HepG2 (cell line): ENCODE measurements around the gene NRL. TPM values are rescaled to one million over a fixed set of nuclear protein-coding genes. Genes with fewer than 3 reads are reported as not detected.

Experiments
- GABPA ChIP-seq, 2 experiments: IDR thresholded peaks; 2 replicates each; pipeline ENCODE4 v1.6.1; 2011 to 2016; ENCODE audit warnings: low read depth in 2 of 2, low read length in 1 of 2, missing biosample characterization in 1 of 2, missing genetic modification characterization in 1 of 2
- KMT2A ChIP-seq: sonication (generic); formaldehyde crosslinking; IDR thresholded peaks from 2 replicates; pipeline ENCODE4 v1.4.0; 2020; ENCODE audit warnings: missing genetic modification reagents
- MBD4 ChIP-seq: IDR thresholded peaks from 2 replicates; pipeline ENCODE4 v1.6.1; 2012; ENCODE audit warnings: low read length, inconsistent platforms, borderline replicate concordance
- MZF1 ChIP-seq: sonication (generic); formaldehyde crosslinking; IDR thresholded peaks from 2 replicates; pipeline ENCODE4 v1.8.1; 2023; ENCODE audit warnings: mild to moderate bottlenecking, missing genetic modification reagents, borderline replicate concordance
- SP5 ChIP-seq: IDR thresholded peaks from 2 replicates; pipeline ENCODE4 v1.6.1; 2016; ENCODE audit warnings: low read depth, borderline replicate concordance
- TRIM24 ChIP-seq: sonication (generic); formaldehyde crosslinking; IDR thresholded peaks from 2 replicates; pipeline ENCODE4 v1.8.0; 2022; ENCODE audit warnings: mild to moderate bottlenecking, missing genetic modification reagents
- polyA plus RNA-seq, 8 experiments: library from polyadenylated mRNA; depleted of rRNA in 3 of 8; stranded (reverse) in 7 of 8; unstranded in 1 of 8; fragments of >200 nt; fragmentation: Illumina TruSeq in 4 of 8; extraction: Trizol in 4 of 8; gene quantifications; 2 replicates each; pipeline versions ENCODE4 v1.2.1 to v1.2.3, GENCODE V29; 2011 to 2016; ENCODE audit warnings: low read depth in 4 of 8, missing spikeins in 1 of 8, mixed read lengths in 1 of 8; ENCODE audit not compliant: insufficient read depth in 1 of 8
- total RNA-seq, 5 experiments: library from RNA; depleted of rRNA; stranded (reverse); fragments of >200 nt; fragmentation: Illumina TruSeq; extraction: Trizol; gene quantifications; 2 replicates each; pipeline ENCODE4 v1.2.3, GENCODE V29; 2016; ENCODE audit warnings: low read depth in 1 of 5
- TF ChIP-seq, protein P1 (sequence below), 2 experiments: fragments of 450-650 bp in 1 of 2; sonication (generic) in 1 of 2; formaldehyde crosslinking in 1 of 2; IDR thresholded peaks; 2 replicates each; pipeline versions ENCODE4 v1.6.1 to v1.8.0; 2016 to 2022; ENCODE audit warnings: antibody characterized with exemption in 1 of 2, mild to moderate bottlenecking in 1 of 2, missing genetic modification reagents in 1 of 2
- TF ChIP-seq, protein P2 (sequence below): sonication (generic); formaldehyde crosslinking; IDR thresholded peaks from 2 replicates; pipeline ENCODE4; 2020; ENCODE audit warnings: missing genetic modification reagents, mild to moderate bottlenecking, borderline replicate concordance
- TF ChIP-seq, protein P3 (sequence below): sonication (generic); formaldehyde crosslinking; IDR thresholded peaks from 2 replicates; pipeline ENCODE4 v1.5.1; 2020; ENCODE audit warnings: missing genetic modification reagents, mild to moderate bottlenecking, borderline replicate concordance
- TF ChIP-seq, protein P4 (sequence below): sonication (generic); formaldehyde crosslinking; IDR thresholded peaks from 2 replicates; pipeline ENCODE4 v1.8.1; 2023; ENCODE audit warnings: mild to moderate bottlenecking, missing genetic modification reagents

The NRL gene
- total and polyA plus RNA-seq, 2 of the 13 experiments (the other 11 are each of a cell fraction or from before 2014, with no cell fraction given): 2.5 to 4.7 TPM

DNA sequence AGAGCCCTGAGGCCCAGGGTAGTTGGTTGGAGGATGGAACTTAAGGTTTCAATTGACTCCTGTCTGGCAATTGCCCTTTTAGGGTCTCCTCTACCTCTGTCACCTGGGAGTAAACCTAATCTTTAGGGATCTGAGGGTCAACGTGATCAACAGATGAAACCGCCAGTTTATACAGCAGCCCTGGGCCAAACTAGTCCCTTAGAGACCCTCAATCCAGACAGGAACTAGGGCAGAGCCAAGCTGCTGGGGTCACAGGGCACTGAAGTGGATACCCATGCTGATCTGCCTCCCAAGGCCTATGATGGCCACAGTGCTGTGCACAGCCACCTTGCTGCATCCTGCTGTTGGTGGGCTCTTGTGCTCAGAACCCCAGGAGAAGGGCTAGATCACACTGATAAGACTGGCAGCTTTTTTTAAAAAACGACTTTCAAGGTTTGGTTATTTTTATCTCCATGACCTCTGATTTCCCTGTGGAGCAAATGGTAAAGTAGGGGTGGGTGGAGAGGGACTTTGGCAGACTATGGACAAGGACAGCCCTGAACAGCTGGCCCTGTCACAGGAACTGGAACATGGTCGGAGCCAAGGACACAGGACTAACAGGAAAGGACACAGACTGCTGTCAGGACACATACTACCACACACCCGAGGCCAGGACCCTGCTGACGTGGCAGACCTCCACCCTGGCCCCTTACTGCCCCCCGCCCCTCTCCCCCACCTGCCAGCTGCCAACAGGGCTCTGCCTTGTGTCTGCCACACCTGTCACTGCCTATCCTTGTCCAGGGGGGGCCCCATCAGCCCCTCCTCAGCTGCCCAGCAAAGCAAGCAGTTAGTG is 16.2 kb upstream of the NRL start (continued):
- TF ChIP-seq, protein P1, sequence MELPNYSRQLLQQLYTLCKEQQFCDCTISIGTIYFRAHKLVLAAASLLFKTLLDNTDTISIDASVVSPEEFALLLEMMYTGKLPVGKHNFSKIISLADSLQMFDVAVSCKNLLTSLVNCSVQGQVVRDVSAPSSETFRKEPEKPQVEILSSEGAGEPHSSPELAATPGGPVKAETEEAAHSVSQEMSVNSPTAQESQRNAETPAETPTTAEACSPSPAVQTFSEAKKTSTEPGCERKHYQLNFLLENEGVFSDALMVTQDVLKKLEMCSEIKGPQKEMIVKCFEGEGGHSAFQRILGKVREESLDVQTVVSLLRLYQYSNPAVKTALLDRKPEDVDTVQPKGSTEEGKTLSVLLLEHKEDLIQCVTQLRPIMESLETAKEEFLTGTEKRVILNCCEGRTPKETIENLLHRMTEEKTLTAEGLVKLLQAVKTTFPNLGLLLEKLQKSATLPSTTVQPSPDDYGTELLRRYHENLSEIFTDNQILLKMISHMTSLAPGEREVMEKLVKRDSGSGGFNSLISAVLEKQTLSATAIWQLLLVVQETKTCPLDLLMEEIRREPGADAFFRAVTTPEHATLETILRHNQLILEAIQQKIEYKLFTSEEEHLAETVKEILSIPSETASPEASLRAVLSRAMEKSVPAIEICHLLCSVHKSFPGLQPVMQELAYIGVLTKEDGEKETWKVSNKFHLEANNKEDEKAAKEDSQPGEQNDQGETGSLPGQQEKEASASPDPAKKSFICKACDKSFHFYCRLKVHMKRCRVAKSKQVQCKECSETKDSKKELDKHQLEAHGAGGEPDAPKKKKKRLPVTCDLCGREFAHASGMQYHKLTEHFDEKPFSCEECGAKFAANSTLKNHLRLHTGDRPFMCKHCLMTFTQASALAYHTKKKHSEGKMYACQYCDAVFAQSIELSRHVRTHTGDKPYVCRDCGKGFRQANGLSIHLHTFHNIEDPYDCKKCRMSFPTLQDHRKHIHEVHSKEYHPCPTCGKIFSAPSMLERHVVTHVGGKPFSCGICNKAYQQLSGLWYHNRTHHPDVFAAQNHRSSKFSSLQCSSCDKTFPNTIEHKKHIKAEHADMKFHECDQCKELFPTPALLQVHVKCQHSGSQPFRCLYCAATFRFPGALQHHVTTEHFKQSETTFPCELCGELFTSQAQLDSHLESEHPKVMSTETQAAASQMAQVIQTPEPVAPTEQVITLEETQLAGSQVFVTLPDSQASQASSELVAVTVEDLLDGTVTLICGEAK (IDR thresholded peaks at IDR 0.05): no peak
- TF ChIP-seq, protein P1 (CRISPR knock-in tag; IDR thresholded peaks at IDR 0.05): 0 out of 2 replicates have a peak, but pooled peaks have one; percentile 36
- TF ChIP-seq, protein P2, sequence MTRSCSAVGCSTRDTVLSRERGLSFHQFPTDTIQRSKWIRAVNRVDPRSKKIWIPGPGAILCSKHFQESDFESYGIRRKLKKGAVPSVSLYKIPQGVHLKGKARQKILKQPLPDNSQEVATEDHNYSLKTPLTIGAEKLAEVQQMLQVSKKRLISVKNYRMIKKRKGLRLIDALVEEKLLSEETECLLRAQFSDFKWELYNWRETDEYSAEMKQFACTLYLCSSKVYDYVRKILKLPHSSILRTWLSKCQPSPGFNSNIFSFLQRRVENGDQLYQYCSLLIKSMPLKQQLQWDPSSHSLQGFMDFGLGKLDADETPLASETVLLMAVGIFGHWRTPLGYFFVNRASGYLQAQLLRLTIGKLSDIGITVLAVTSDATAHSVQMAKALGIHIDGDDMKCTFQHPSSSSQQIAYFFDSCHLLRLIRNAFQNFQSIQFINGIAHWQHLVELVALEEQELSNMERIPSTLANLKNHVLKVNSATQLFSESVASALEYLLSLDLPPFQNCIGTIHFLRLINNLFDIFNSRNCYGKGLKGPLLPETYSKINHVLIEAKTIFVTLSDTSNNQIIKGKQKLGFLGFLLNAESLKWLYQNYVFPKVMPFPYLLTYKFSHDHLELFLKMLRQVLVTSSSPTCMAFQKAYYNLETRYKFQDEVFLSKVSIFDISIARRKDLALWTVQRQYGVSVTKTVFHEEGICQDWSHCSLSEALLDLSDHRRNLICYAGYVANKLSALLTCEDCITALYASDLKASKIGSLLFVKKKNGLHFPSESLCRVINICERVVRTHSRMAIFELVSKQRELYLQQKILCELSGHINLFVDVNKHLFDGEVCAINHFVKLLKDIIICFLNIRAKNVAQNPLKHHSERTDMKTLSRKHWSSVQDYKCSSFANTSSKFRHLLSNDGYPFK (CRISPR knock-in tag): peak; percentile 74
- TF ChIP-seq KMT2A (CRISPR knock-in tag) (no peak), MZF1 (CRISPR knock-in tag) (no peak; the same call in none of the 2 replicates), TRIM24 (CRISPR knock-in tag) (no peak), SP5 (CRISPR knock-in tag) (peak; percentile 46; the same call in 1 of the 2 replicates), GABPA (IDR thresholded peaks at IDR 0.05; ENCODE audit: low read depth, low read length) (no peak), GABPA (CRISPR knock-in tag; IDR thresholded peaks at IDR 0.05; ENCODE audit: low read depth) (no peak), MBD4 (no peak)
- TF ChIP-seq, protein P3, sequence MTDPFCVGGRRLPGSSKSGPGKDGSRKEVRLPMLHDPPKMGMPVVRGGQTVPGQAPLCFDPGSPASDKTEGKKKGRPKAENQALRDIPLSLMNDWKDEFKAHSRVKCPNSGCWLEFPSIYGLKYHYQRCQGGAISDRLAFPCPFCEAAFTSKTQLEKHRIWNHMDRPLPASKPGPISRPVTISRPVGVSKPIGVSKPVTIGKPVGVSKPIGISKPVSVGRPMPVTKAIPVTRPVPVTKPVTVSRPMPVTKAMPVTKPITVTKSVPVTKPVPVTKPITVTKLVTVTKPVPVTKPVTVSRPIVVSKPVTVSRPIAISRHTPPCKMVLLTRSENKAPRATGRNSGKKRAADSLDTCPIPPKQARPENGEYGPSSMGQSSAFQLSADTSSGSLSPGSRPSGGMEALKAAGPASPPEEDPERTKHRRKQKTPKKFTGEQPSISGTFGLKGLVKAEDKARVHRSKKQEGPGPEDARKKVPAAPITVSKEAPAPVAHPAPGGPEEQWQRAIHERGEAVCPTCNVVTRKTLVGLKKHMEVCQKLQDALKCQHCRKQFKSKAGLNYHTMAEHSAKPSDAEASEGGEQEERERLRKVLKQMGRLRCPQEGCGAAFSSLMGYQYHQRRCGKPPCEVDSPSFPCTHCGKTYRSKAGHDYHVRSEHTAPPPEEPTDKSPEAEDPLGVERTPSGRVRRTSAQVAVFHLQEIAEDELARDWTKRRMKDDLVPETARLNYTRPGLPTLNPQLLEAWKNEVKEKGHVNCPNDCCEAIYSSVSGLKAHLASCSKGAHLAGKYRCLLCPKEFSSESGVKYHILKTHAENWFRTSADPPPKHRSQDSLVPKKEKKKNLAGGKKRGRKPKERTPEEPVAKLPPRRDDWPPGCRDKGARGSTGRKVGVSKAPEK: no peak
- TF ChIP-seq, protein P4, sequence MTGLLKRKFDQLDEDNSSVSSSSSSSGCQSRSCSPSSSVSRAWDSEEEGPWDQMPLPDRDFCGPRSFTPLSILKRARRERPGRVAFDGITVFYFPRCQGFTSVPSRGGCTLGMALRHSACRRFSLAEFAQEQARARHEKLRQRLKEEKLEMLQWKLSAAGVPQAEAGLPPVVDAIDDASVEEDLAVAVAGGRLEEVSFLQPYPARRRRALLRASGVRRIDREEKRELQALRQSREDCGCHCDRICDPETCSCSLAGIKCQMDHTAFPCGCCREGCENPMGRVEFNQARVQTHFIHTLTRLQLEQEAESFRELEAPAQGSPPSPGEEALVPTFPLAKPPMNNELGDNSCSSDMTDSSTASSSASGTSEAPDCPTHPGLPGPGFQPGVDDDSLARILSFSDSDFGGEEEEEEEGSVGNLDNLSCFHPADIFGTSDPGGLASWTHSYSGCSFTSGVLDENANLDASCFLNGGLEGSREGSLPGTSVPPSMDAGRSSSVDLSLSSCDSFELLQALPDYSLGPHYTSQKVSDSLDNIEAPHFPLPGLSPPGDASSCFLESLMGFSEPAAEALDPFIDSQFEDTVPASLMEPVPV (CRISPR knock-in tag): no peak
